Mucosa of descending colon (tissue), 3 donors: ENCODE data around the gene ALX4. TPM values are rescaled to one million over a fixed set of nuclear protein-coding genes. Genes with fewer than 3 reads are reported as not detected.

ENCODE experiments used
- ATAC-seq: fragments of 200-7000 bp; cut with Tn5 transposase; one replicate; pipeline ENCODE4 v1.9.1; 2020; ENCODE audit warnings: mild to moderate bottlenecking, moderate library complexity
- DNase-seq, 3 donors: peaks; one replicate each; pipeline ENCODE4 v3.0.0-alpha.2; 2020
- H3K36me3 ChIP-seq: fragments of 200-600 bp; one replicate; pipeline ENCODE4 v1.8.0; 2021; ENCODE audit warnings: low read depth, mild to moderate bottlenecking
- H3K4me1 ChIP-seq: fragments of 200-600 bp; one replicate; pipeline ENCODE4 v1.8.0; 2021; ENCODE audit warnings: low read depth, mild to moderate bottlenecking
- H3K4me3 ChIP-seq: fragments of 200-600 bp; one replicate; pipeline ENCODE4 v1.8.0; 2021; ENCODE audit warnings: mild to moderate bottlenecking
- H3K9me3 ChIP-seq: fragments of 200-600 bp; one replicate; pipeline ENCODE4 v1.8.0; 2021; ENCODE audit warnings: mild to moderate bottlenecking
- CTCF ChIP-seq: fragments of 200-600 bp; IDR thresholded peaks from one replicate; pipeline ENCODE4 v1.8.0; 2022; ENCODE audit warnings: antibody characterized with exemption, mild to moderate bottlenecking
- intact Hi-C, 2 donors: fragments of 100-400 bp; cut with DNase I in 1 of 2; cut with micrococcal nuclease in 1 of 2; formaldehyde crosslinking; loops; one replicate each; pipeline versions ENCODE4 v1.11.0 to v1.11.1; 2022; cut with DNase I, micrococcal nuclease
- total RNA-seq, 3 donors: library from RNA; stranded (reverse); fragmentation: NEBNext Ultra II Directional in 2 of 3; extraction: Animal tissue kit (Norgen Biotek cat#: 25700) in 2 of 3; gene quantifications; one replicate each; pipeline versions ENCODE4 v1.2.1 to v1.2.4, GENCODE V29; 2021 to 2023
- donor health status: DM: no; HTN: no; CAD: no; lungs with moderate emphysema.
- donor health status: DM: no; HTN: no; CAD: no.
- donor health status: DM: no; HTN: yes; CAD: no.

ALX4 gene
- total RNA-seq, 3 donors from 2014 or later = not detected

- ATAC-seq (no peak), DNase-seq (no peak)
- no peaks in the 10 kb centered on the region for H3K4me1 ChIP-seq
- TF ChIP-seq CTCF = no peak
- no peaks in the 10 kb centered on the region for H3K9me3 ChIP-seq
- no peak overlapping the region for H3K4me3 ChIP-seq
- intact Hi-C loops = no loop called here
- no peaks in the 10 kb centered on the region for H3K36me3 ChIP-seq
Measured at GRCh38 chr11:44351898-44352498, 42.1 kb upstream of the ALX4 start.

- TF ChIP-seq CTCF = no peak
- intact Hi-C loops = no loop called here
- H3K4me3 ChIP-seq = no peak overlapping the region
- ATAC-seq (no peak), DNase-seq (no peak)
- H3K4me1 ChIP-seq = no peaks in the 10 kb centered on the region
- H3K36me3 ChIP-seq = no peaks in the 10 kb centered on the region
- H3K9me3 ChIP-seq = no peaks in the 10 kb centered on the region
Measured at GRCh38 chr11:44351006-44351660, 41.2 kb upstream of the ALX4 start.

GRCh38 chr11:44349328-44349727, 39.4 kb upstream of the ALX4 start:
- H3K4me3 ChIP-seq = no peak overlapping the region
- intact Hi-C loops = no loop called here
- DNase-seq (no peak), ATAC-seq (no peak)
- no peak for TF ChIP-seq CTCF
- no peaks in the 10 kb centered on the region for H3K4me1 ChIP-seq
- no peaks in the 10 kb centered on the region for H3K9me3 ChIP-seq
- no peaks in the 10 kb centered on the region for H3K36me3 ChIP-seq

GRCh38 chr11:44348721-44349120, 38.8 kb upstream of the ALX4 start:
- DNase-seq (no peak), ATAC-seq (no peak)
- Histone ChIP-seq H3K36me3 (no peaks in the 10 kb centered on the region), H3K4me1 (no peaks in the 10 kb centered on the region), H3K4me3 (no peak overlapping the region), H3K9me3 (no peaks in the 10 kb centered on the region)
- intact Hi-C loops = no loop called here
- TF ChIP-seq CTCF = no peak

- intact Hi-C loops = no loop called here
- Histone ChIP-seq H3K36me3 (no peaks in the 10 kb centered on the region), H3K4me1 (no peaks in the 10 kb centered on the region), H3K9me3 (no peaks in the 10 kb centered on the region), H3K4me3 (no peak overlapping the region)
- ATAC-seq = no peak
- no peak for TF ChIP-seq CTCF
- no peak for DNase-seq
Measured at GRCh38 chr11:44348114-44348513, 38.2 kb upstream of the ALX4 start.
